Measurements from ENCODE around the gene BIRC3. TPM values are rescaled to one million over a fixed set of nuclear protein-coding genes. Genes with fewer than 3 reads are reported as not detected.

The BIRC3 gene
- total and polyA plus RNA-seq, 2 of the 4 experiments (the other 2 are of a cell fraction): 2.2 to 5.0 TPM

DNA sequence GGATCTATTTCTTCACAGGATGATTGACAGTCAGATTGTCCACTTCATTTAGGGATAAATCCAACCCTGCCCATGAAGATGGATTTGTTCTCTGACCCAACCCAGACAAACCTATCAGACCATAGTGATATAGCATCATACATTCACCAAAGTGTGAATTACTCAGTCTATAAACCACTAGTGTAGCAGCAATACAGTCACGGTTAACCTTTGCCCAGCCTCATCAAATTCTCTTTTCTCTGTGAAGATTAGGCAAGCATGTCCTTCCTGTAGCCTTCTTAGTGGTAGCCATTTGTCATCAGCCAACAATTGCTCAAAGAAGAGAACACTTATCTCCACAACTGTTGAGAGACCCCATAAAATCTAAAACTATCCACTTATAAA lies 15.3 kb downstream of the BIRC3 start:
- DNase-seq (no peak), ATAC-seq (ENCODE audit: low read depth) (no peak)
- no peak overlapping the region for H2BK5ac ChIP-seq (ENCODE audit: low read depth, low read length, poor library complexity, severe bottlenecking)
- H2AK5ac ChIP-seq (ENCODE audit: low read depth, low read length): no peak overlapping the region
- no peak overlapping the region for H3K9ac ChIP-seq (ENCODE audit: low read depth, low read length)
- no peaks in the 10 kb centered on the region for H3K9me3 ChIP-seq (ENCODE audit: control insufficient read depth, insufficient read depth, low read length)
- no peak overlapping the region for H3K27ac ChIP-seq (ENCODE audit: insufficient read depth, low read length)
- no peaks in the 10 kb centered on the region; the same call in 1 of the 2 replicates for H3K9me1 ChIP-seq (ENCODE audit: insufficient read depth, low read length)
- peaks cover 4% of the 10 kb centered on the region for H3K4me1 ChIP-seq (ENCODE audit: control insufficient read depth, insufficient read depth, low read length)
- no peak overlapping the region for H4K5ac ChIP-seq (ENCODE audit: low read depth, low read length)
- no peaks in the 10 kb centered on the region for H3K79me1 ChIP-seq (ENCODE audit: low read depth in 1 of 2, low read length in 2 of 2)
- CTCF ChIA-PET: interaction anchor here (1.2 kb wide), 1 partner anchor 9 kb away, joined by 6 read pairs; no protein-coding TSS in a partner anchor
- intact Hi-C loops (cut with micrococcal nuclease): no loop called here
- no peak overlapping the region for H3K4me2 ChIP-seq (ENCODE audit: low read depth, low read length)
- H2AK9ac ChIP-seq (replicated peaks; ENCODE audit: low read depth, low read length, poor library complexity): no peak overlapping the region
- no peaks in the 10 kb centered on the region for H3K27me3 ChIP-seq (ENCODE audit: control insufficient read depth, insufficient read depth, low read length)
- no peak overlapping the region for H3K23ac ChIP-seq (ENCODE audit: low read depth, low read length)
- H2BK20ac ChIP-seq (ENCODE audit: low read depth, low read length): no peak overlapping the region
- no peaks in the 10 kb centered on the region for H3K36me3 ChIP-seq (ENCODE audit: control insufficient read depth, insufficient read depth, low read length)
- no peak overlapping the region for H3K4me3 ChIP-seq (ENCODE audit: insufficient read depth, low read depth, low read length)
- H3K18ac ChIP-seq (ENCODE audit: low read depth, low read length): no peak overlapping the region
- TF ChIP-seq ELK1 (IDR thresholded peaks at IDR 0.05; ENCODE audit: borderline replicate concordance, low read depth, low read length): no peak
- TF ChIP-seq, protein P1, sequence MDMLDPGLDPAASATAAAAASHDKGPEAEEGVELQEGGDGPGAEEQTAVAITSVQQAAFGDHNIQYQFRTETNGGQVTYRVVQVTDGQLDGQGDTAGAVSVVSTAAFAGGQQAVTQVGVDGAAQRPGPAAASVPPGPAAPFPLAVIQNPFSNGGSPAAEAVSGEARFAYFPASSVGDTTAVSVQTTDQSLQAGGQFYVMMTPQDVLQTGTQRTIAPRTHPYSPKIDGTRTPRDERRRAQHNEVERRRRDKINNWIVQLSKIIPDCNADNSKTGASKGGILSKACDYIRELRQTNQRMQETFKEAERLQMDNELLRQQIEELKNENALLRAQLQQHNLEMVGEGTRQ (IDR thresholded peaks at IDR 0.05; ENCODE audit: low read depth, low read length): no peak
- no peak for TF ChIP-seq MXI1 (IDR thresholded peaks at IDR 0.05; ENCODE audit: borderline replicate concordance, low read depth, low read length)
- no peak for TF ChIP-seq MAFK (IDR thresholded peaks at IDR 0.05; ENCODE audit: low read depth, low read length)
- TF ChIP-seq POLR2A (IDR thresholded peaks at IDR 0.05; ENCODE audit: low read depth, low read length): no peak
- no peak for TF ChIP-seq SMC3 (IDR thresholded peaks at IDR 0.05; ENCODE audit: low read depth, low read length)
- H4K8ac ChIP-seq (ENCODE audit: low read depth in 2 of 2, low read length in 2 of 2): no peak overlapping the region
- H4K91ac ChIP-seq (ENCODE audit: insufficient read depth, low read depth, low read length): no peak overlapping the region
- no TSS peak for BruUV-seq (replicated peaks)
- no peak overlapping the region for H2AFZ ChIP-seq (replicated peaks; ENCODE audit: low read length, poor library complexity)
- H3K14ac ChIP-seq (replicated peaks; ENCODE audit: low read depth, low read length): no peak overlapping the region
- H3K4ac ChIP-seq (ENCODE audit: low read depth, low read length): no peak overlapping the region
- WGBS, 2 experiments (ENCODE audit: extremely low coverage in 2 of 2, insufficient read length in 1 of 2): no CpG with 5 or more reads among the region's 1 CpG
- no peaks in the 10 kb centered on the region for H4K20me1 ChIP-seq (ENCODE audit: insufficient read depth, low read length)
- dilution Hi-C loops (cut with HindIII; ENCODE audit: low sequenced_read_pairs, unreplicated experiment): no loop called here
- H2BK120ac ChIP-seq (ENCODE audit: low read depth, low read length): no peak overlapping the region
- H3K56ac ChIP-seq (ENCODE audit: extremely low read depth, insufficient read depth, low read length): no peak overlapping the region
- POLR2A ChIA-PET (ENCODE audit: unreplicated experiment): no interaction called here
- no peak overlapping the region for H2BK15ac ChIP-seq (ENCODE audit: low read depth, low read length)
- in situ Hi-C loops (cut with MboI; ENCODE audit: low sequenced_read_pairs): no loop called here

All from IMR-90 (cell line).